ENCODE data around the gene KCNQ1OT1.

DNA sequence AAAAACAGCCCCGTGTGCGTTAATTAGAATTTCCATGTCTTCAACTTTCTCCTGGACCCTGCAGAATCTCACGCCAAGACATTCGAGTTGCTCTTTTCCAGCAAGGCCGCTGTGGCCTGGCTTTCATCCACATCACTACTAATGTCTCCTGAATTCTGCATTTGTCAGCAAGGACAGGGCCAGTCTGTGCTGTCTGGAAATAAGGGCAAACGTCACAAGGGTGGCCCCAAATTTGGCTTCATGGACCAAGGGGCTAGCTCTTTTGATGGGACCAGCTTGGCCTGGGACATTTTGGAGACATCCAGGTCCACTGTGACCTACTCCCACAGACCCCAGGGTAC is 33.4 kb downstream of the KCNQ1OT1 start:
- TF ChIP-seq CTCF (IDR thresholded peaks at IDR 0.05; ENCODE audit: low read depth, low read length, missing input control) (no peak), SP1 (IDR thresholded peaks at IDR 0.05) (no peak), YY1 (IDR thresholded peaks at IDR 0.05) (no peak), TAF1 (conservative IDR thresholded peaks at IDR 0.05) (no peak), JUND (IDR thresholded peaks at IDR 0.05) (no peak), RAD21 (IDR thresholded peaks at IDR 0.05) (no peak), GABPA (IDR thresholded peaks at IDR 0.05 in 1 of 2, conservative IDR thresholded peaks at IDR 0.05 in 1 of 2) (no peak), FOXA1 (IDR thresholded peaks at IDR 0.05) (no peak)
- TF ChIP-seq, protein P1, sequence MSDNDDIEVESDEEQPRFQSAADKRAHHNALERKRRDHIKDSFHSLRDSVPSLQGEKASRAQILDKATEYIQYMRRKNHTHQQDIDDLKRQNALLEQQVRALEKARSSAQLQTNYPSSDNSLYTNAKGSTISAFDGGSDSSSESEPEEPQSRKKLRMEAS (IDR thresholded peaks at IDR 0.05): no peak
